HG03378 (cell line): ENCODE data around the gene SPTBN5.

Source experiments
- ATAC-seq: cut with Tn5 transposase; IDR thresholded peaks from one replicate; pipeline ENCODE4 v1.9.1; 2021; ENCODE audit warnings: mild to moderate bottlenecking, moderate library complexity; ENCODE audit not compliant: unreplicated experiment

SPTBN5 gene

DNA sequence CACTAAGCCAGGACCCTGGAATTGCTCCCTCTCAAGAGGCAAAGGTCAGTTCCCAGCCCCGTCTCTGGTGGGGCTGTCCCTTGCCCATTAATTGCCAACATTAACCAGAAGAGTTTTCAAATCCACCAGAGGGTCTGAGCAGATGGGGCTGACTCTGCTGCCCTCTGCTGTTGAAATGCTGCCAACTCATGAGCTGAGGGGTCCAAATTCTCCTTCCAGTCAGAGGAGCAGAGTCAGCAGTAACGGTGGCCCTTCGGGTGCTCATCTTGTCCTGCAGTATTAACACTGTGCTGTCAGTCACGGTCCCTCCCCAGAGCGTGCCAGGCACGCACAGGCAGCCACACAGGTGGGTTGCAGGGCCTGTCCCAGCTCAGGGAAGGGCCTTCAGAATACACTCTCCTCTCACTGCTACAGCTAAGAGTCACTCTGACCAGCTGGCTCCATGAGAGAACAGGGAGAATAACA lies 10.7 kb upstream of the SPTBN5 start:
- ATAC-seq = no peak

DNA sequence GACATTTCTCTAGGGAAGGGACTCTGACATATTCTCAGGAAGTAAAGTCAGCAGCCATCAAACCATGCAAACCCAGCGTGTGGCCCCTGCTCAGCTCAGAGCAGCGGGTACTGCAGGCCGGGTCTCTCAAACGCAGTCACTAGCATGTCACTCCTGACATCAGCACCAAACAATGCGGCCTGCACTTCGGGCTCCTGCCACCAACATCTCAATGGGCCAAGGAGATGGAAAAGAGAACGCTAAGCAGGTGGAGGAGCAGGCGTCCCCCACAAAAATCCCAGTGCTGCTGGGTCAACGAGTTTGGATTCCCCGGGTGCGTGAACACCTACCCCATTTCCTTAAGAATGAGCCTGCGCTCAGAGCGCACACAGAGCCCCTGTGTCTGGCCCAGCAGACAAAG lies 9.9 kb upstream of the SPTBN5 start:
- ATAC-seq = no peak

DNA sequence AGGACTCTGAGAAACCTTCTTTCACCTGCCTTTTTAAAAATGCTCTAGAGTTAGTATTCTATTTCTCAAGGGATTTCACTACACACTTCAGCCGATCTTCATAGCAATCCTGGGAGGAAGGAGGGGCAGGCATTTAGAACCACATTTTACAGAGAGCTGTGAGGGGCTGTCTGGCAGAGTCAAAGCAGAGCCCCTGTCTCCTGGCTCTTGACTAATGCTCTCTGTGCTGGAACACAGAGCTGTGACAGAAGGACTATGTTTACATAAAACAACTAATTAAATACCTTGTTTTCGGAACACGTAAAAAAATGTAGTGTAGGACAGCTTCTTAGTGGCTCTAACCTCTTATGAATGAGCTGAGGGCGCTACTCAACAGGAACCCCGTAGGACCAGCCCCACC lies 7.6 kb upstream of the SPTBN5 start:
- ATAC-seq = no peak

DNA sequence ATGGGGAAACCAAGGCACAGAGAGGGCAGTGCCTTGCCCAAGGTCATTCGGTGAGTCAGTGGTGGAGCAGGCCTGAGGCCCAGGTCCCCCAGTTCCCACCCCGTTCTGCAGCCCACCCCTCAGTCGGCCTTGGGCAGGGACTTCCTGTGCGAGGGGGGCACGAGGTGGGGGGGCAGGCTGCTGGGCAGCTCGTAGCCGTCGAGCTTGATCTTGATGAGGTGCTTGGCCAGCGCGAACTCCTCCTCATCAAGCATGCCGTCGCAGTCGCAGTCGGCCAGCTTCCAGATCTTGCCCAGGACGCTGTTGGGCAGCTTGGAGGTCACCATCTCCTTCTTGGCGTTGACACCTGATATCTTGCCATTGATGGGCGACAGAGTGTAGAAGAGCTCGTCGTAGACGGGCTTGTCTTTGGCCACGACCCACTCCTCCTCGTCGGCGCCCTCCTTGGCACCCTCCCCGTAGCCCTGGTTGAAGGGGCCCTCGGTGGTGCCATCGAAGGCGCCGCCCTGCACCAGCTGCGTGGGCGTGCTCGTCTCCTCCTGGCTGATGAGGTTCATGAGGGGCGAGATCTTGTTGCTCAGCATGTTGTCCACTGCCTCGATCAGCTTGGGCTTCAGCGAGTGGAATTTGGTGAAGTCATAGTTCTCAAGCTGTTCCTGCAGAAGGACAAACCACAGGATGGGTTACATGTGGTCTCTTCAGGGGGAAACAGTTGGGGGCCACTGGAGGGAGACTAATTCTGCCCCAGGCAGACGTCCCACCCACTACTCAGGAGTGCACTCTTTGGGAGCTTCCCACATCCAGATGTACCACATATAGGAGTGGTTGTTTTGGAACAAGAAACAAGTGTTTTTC lies 6.9 kb upstream of the SPTBN5 start:
- no peak for ATAC-seq

DNA sequence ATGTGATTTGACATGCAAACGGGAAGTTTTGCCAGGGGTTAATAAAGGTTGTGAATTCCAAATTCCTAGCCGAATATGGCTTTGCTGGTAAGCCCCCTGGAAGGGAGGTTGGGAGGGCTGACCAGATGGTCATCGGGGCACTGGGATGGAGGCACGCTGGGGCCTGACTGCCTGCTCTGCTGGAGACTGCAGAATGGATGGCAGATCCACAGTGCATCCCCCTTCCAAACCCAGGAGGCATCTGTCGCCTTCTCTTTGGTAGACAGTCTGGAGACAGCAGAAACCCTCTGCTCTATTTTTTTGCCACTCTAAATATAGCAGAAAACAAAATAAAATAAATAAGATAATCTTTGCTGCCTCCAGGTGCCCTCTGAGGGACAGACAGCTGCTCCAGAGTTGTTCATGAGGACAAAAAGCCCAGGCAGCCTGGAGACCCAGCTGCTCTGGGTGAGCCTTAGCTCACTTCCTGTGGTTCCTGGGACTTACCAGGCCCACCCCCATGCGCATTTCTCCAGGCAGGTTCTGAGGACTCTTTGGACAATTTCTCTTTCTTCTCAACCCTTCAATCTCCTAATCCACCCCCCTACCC lies 6.1 kb upstream of the SPTBN5 start:
- no peak for ATAC-seq

DNA sequence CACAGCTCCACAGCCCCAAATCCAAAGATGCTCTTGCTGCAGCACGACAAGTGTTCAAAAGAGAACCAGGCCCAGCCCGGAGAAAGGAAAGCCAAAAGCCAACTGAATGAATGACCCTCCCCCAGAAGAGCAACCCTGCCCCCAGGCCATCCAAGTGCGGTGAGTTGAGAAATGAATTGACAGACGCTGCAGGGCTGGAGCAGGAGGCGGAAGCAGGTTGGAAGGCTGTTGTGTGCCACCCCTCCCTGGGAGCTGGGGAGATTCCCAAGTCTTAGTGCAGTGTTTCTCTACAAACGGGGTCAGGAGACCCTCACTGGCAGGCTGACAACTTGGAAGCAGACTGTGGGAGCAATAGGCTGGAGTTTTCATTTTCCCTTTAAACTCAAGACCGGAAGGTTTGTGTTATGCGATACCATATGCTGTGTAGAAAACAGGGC lies 3.5 kb upstream of the SPTBN5 start:
- no peak for ATAC-seq

DNA sequence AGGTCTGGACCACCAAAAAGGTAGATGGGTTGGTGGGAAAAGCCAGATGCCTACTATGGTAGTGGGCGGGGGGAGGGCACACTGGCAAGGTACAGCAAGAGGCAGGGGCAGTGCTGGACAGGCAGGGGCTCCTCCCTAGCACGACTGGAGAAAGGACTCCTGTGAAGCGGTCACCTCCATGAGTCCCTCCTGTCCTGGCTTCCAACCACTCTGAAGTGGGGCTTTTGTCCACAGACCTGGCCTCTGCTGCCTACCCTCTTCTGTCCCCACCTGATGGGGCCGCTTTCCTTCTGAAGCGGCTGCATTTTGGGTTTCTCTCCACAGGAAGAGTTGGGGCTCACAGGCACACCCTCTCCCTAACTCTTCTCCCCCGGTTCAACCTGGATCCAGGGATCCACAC lies 2.7 kb upstream of the SPTBN5 start:
- no peak for ATAC-seq

DNA sequence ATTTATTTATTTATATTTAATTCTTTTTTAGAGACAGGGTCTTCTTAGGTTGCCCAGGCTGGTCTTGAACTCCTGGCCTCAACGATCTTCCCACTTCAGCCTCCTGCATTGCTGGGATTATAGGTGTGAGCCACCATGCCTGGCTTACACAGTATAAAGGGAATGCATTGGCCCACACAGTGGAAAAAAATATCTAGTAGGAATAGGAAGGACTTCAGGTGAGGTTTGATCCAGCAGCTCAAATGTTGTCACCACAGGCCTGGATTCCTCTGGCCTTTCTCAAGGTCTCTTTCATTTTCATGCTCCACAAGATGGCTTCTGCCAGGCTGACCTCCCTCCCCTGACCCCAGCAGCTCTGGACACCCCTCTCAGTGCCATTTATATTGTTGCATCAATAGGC lies 2.1 kb upstream of the SPTBN5 start:
- no peak for ATAC-seq

DNA sequence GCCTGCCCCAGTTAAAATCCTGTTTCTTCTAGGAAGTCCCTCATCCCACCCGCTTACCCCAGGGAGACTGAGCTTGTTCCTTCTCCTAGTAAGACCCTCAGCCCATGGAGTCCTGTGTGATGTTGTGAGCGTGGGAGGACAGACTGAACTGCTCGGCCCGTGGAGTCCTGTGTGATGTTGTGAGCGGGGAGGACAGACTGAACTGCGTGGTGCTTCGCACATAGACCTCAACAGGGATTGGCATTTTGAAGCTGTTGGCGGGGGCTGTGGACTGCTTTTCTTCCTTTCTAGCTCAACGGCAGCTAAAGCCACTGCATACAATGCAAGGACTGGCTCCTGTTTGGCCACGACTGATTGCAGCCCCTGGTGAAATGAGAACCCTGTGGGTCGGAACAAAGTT lies 1.6 kb upstream of the SPTBN5 start:
- ATAC-seq = no peak

DNA sequence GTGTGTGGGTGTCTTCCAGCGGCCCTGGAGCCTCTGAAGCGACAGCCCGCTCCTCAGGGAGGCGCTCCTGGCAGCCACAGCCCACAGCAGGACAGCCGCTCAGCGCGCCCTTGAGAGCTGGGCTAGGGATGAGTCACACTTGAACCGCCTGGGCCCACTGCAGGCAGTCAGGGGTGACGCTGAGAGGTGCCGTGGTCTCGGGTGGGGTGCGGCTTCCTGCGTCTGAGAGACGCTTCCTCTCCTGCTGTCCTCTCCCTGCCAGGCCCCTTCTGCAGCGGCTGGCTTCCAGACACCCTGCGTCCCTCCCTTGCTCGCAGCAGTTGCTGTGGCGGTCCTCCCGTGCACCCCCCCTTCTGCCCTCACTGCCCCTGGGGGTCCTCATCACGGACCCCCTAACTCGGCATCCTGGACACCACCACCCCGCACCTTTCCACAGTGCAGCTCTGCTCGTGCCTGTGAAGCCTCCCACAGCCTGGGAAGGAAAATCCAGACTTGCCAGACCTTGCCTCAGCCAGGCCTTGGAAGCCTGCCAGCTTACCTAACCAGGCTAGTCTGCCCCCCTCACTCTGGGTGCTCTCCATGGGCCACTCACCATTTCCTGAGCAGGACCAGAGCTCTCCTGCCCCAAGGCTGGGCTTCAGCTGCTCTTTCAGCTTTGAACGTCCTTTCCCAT lies 1.1 kb upstream of the SPTBN5 start:
- peak; percentile 81 for ATAC-seq

DNA sequence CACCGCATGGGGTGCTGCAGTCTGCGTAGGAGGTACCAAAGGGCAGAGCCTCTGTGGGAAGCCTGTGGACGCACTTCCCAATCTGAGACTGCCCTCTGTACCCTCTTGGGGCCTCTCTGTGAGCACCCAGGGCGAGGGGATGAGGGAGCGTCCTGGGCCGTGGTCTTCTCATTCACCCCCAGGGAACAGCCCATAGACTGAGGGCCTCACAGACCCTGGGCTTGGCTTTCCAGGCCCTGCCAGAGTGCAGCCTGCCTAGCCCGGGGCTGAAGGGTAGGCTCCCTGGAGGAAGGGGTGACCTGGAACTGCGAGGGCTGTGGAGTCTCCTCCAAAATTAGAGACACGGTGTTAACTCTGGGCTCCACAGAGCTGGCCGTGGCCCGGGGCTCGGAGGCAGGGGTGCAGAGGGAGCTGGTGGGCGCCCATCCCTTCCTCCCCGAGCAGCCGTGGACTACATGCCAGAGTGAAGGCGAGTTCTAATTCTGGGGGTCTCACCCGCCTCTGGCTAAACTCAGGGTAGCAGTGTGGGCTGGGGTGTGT lies 468 bp upstream of the SPTBN5 start:
- ATAC-seq = no peak

DNA sequence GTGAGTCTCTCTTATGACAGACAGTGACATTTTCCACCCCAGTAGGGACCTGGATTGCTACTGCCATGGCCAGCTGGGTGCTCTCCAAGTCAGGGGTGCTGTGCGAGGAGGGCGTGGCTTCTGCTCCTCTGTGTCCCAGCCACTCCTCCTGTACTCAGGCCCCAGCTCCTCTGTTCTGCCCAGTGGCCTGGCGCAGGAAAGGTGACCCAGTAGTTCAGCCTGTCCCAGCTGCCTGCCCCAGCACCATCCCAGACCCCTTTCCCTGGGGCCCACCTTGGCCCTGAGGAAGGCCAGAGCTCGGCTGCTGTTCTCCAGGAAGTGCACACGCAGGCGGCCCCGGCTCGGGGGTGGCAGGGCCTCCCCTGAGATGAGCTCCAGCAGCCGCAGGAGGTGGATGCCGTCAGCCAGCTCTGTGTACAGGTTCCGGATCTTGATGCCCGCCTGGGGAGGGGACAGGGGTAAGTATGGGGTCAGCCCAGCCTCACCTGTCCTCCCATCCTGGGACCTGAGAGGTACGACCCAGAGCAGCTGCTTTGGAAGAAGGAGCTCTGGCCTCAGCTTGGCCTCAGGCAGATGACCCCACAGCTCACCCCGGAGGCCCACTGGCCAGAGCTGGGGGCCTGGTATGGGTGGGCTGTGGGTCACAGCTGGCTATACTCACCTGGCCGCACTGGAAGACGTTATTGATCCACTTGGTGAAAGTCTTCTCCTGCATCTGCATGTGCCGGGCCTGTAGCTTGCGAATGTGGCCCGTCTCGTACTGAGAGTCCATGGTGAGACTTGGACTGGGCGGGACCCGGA lies 1.0 kb downstream of the SPTBN5 start:
- ATAC-seq = no peak

DNA sequence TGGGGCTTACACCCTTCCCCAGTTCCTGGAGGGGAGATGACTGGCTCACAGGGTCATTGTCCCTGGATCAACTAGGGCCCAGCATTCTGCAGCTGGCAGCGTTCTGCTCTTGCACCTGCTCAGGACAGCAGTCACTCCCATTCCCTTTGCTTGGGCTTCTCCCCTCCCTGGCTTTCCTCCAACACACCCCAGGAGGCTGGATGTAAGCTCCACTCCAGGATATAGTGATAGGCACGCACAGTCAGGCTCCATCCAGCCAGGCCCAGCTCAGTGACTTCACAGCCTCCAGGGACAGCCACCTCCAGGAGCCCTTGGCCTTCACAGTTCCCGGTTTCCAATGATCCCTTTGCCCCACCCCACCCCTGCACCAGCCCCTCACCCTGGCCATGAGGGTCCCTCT lies 1.9 kb downstream of the SPTBN5 start:
- ATAC-seq = no peak

DNA sequence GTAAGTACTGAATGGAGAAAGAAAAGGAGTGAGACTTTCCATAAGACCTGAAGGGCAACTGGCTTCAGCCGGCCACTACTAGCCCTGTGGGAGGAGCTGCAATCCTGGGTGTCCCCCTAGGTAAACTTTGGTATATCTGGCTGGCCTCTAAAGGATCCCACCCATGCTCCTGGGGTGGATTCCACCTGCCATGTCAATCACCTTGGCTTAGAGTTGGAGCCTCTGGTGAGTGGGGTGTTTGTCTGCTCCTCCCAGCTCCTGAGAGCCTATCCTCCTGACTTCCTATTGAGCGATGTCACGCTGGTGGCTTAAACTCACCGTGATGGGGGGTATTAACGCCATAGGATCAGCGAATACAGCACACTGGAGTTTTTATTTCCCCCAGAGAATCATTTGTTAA lies 2.6 kb downstream of the SPTBN5 start:
- no peak for ATAC-seq

DNA sequence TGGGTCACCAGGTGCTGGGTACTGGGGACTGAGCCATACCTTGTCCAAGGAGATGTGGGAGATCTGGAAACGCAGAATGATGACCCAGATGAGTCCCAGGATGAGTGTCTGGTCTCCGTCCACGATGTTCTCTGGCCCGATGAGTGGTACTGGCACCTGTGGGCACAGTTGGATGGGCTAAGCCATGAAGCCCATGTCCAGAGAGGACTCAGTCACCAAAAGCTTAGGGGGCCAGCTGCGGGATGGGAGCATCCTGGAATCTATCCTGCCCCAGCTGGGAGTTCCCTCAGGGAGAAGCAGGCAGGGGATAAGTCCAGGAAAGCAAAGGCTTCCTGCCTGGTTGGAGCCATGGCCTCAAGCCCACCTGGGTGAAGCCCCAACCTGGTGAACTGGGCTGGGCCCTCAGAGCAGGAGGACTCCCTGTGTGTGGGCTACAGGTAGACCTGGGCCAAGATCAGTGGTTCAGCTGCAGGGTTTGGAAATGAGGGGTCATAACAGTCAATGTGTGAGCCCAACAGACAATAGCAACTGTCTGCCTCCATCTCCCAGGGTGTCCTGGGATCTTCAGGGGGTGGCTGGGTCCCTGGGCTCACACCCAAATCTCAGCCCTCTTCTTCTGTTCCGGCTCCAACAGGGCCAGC lies 3.7 kb downstream of the SPTBN5 start:
- ATAC-seq = no peak

DNA sequence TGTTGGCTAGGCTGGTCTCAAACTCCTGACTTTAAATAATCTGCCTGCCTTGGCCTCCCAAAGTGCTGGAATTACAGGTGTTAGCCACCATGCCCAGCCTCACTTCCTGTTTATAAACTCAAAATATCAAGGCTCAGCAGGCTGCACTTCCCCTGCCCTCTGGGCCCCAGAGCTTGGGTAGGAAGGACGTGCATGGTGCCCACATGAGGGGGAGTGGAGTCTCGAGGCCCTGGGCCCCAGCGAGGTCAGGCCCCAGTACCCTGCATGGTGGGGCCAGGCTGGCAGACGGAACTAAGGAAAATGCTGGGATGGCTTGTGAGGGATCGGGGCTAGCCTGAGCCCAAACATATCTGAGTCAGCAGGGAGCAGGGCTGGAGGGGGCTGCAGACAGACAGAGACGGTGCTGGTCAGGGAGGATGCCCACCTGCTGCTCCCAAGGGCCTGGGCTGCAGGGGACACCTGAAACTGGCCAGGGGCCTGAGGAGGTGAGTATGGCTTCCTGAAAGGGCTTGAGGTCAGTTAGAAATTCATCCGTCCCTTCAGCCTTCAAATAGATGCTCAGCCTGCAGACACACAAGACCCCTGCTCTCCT lies 5.1 kb downstream of the SPTBN5 start:
- no peak for ATAC-seq

DNA sequence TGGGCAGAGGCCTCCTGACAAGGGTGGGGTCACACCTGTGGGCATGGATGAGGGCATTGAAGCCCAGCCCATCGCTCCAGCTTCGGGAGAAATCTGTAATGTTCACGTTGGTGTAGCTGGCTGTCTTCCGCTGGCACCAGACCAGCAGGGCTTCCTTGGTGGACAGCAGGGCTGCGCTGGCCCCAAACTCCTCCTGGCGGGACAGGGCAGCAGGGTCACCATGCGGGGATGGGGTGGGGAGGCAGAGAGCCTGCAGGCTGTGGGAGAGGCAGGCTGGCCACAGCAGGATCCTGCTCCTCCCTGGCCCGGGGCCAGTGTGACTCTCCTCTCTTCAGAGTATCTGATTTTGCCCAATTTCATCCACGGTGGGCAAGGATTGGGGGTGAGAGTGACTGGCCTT lies 6.0 kb downstream of the SPTBN5 start:
- no peak for ATAC-seq

DNA sequence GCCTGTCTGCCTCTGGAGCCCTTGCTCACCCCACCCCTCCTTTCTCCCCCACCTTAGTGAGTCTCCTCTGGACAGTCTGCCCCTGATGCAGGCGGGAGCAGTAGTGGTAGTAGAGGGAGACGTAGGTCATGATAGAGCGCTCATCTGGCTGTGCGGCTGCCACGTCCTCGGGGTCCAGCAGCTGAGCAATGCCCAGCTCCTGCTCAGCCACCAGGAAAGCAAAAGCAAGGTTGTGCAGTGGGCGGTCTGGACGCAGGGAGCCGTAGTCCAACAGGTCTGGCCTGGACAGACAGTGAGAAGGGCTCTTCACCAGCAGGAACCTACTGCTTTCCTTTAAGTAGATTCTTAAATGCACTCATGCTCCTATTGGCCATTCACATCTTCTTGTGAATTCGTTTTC lies 6.7 kb downstream of the SPTBN5 start:
- ATAC-seq = no peak

DNA sequence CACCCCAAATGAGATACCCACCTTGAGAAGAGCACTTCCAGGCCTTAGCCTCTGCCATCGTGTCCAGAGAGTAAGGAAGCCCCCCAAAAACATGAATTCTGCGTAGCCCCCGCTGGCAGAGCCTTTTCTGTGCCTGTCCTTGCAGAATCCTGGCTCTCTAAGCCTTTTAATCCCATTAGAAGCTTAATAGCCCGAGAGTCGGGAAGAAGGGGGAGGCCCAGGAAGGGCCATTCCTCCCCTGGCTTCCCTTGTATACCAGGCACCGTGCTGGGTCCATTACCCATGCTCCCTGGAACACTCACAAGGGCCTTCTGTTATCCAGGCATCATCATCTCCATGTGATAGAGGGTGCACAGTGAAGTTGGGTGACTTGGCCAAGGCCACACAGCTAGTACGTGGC lies 7.1 kb downstream of the SPTBN5 start:
- ATAC-seq = no peak

DNA sequence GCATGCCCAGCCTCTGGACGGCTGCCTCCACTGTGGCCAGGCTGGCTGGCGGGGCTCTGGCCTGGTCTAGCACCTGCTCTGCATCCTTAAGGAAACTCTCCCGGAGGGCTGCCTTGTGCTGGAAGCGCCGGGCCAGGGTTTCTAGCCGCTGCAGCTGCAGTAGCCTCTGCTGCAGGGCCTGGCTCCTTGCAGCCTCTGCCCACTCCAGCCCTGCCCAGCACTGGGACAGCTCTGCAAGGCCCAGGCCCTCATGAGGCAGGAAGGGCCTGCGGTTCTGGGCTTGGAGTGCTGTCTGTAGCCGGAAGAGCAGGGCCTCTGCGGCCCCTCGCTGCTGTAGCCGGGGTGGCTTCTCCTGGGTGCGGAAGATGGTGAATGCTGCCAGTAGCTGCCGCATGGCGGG lies 8.0 kb downstream of the SPTBN5 start:
- no peak for ATAC-seq
